ENCODE measurements around the gene MRPS18B.

Gene MRPS18B

DNA sequence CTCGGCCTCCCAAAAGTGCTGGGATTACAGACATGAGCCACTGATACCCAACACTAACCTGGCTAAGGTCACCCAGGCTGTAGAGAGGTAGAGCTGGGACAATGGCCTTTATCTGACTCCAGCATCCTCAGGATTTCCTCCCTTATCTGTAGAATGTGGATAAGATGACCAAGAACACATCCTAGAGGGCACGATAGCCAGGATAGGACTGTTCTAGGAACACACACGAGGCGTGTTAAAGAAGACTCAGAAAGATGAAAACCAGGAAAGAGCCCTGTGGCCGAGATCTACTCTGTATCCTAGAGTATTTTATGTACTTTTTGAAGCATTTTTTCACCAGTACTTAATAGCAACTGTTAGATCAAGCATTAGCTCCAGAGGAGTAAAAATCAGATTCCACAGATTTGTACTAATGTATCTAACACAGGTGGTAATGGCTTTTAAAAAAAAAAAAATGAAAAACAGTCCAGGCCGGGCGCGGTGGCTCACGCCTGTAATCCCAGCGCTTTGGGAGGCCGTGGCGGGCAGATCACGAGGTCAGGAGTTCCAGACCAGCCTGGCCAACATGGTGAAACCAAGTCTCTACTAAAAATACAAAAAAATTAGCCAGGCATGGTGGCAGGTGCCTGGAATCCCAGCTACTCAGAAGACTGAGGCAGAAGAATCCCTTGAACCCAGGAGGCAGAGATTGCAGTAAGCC, 17.9 kb upstream of the MRPS18B start:
- Histone ChIP-seq H3K4me3 (replicated peaks; ENCODE audit: insufficient read depth, low read length) (no peak overlapping the region), H3K27ac (replicated peaks) (no peak overlapping the region), H3K27me3 (ENCODE audit: insufficient read depth, poor library complexity, severe bottlenecking) (no peaks in the 10 kb centered on the region)
- DNase-seq (ENCODE audit: low read depth in 1 of 2, low spot score in 1 of 2) = no peak
- TF ChIP-seq, protein P1, sequence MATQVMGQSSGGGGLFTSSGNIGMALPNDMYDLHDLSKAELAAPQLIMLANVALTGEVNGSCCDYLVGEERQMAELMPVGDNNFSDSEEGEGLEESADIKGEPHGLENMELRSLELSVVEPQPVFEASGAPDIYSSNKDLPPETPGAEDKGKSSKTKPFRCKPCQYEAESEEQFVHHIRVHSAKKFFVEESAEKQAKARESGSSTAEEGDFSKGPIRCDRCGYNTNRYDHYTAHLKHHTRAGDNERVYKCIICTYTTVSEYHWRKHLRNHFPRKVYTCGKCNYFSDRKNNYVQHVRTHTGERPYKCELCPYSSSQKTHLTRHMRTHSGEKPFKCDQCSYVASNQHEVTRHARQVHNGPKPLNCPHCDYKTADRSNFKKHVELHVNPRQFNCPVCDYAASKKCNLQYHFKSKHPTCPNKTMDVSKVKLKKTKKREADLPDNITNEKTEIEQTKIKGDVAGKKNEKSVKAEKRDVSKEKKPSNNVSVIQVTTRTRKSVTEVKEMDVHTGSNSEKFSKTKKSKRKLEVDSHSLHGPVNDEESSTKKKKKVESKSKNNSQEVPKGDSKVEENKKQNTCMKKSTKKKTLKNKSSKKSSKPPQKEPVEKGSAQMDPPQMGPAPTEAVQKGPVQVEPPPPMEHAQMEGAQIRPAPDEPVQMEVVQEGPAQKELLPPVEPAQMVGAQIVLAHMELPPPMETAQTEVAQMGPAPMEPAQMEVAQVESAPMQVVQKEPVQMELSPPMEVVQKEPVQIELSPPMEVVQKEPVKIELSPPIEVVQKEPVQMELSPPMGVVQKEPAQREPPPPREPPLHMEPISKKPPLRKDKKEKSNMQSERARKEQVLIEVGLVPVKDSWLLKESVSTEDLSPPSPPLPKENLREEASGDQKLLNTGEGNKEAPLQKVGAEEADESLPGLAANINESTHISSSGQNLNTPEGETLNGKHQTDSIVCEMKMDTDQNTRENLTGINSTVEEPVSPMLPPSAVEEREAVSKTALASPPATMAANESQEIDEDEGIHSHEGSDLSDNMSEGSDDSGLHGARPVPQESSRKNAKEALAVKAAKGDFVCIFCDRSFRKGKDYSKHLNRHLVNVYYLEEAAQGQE (IDR thresholded peaks at IDR 0.05; ENCODE audit: insufficient replicate concordance, low read depth) = no peak
- peak; percentile 37; the same call in 1 of the 2 replicates for TF ChIP-seq POLR2AphosphoS5 (IDR thresholded peaks at IDR 0.05; ENCODE audit: low read depth)
- TF ChIP-seq, protein P2, sequence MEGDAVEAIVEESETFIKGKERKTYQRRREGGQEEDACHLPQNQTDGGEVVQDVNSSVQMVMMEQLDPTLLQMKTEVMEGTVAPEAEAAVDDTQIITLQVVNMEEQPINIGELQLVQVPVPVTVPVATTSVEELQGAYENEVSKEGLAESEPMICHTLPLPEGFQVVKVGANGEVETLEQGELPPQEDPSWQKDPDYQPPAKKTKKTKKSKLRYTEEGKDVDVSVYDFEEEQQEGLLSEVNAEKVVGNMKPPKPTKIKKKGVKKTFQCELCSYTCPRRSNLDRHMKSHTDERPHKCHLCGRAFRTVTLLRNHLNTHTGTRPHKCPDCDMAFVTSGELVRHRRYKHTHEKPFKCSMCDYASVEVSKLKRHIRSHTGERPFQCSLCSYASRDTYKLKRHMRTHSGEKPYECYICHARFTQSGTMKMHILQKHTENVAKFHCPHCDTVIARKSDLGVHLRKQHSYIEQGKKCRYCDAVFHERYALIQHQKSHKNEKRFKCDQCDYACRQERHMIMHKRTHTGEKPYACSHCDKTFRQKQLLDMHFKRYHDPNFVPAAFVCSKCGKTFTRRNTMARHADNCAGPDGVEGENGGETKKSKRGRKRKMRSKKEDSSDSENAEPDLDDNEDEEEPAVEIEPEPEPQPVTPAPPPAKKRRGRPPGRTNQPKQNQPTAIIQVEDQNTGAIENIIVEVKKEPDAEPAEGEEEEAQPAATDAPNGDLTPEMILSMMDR (IDR thresholded peaks at IDR 0.05; ENCODE audit: insufficient read depth, low read length) = no peak
- no peak for TF ChIP-seq SPI1 (IDR thresholded peaks at IDR 0.05; ENCODE audit: borderline replicate concordance, low read depth)

DNA sequence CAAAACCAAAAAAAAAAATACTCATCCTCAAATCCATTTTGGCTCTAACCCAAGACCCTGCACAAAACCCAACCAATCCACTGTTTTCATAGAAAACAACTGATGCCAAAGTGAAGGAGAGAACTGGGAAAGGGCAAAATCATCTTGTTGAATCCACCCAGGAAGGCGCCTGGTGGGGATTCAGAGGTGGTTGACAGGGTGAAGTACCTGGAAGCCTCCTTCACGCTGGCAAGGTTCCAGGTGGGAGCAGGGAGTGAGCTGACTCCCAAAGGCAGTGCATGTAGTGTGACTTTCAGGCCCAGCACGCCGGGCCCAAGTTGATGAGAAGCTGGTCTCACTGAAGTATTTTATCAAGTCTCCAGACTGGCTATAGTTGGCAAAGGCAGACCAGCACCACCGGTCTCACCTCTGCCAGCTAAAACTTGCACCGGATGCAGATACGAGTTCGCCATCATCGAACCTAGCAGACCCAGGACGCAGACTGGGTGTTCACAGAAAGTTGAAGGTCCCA, 17.1 kb upstream of the MRPS18B start:
- Histone ChIP-seq H3K27me3 (ENCODE audit: insufficient read depth, poor library complexity, severe bottlenecking) (no peaks in the 10 kb centered on the region), H3K4me3 (replicated peaks; ENCODE audit: insufficient read depth, low read length) (no peak overlapping the region), H3K27ac (replicated peaks) (no peak overlapping the region)
- TF ChIP-seq, protein P2 (IDR thresholded peaks at IDR 0.05; ENCODE audit: insufficient read depth, low read length) = no peak
- TF ChIP-seq SPI1 (IDR thresholded peaks at IDR 0.05; ENCODE audit: borderline replicate concordance, low read depth) = no peak
- no peak; the same call in 1 of the 2 replicates for TF ChIP-seq POLR2AphosphoS5 (IDR thresholded peaks at IDR 0.05; ENCODE audit: low read depth)
- TF ChIP-seq GABPA (IDR thresholded peaks at IDR 0.05; ENCODE audit: low read depth) = no peak
- TF ChIP-seq, protein P1 (IDR thresholded peaks at IDR 0.05; ENCODE audit: insufficient replicate concordance, low read depth) = no peak
- DNase-seq (ENCODE audit: low read depth in 1 of 2, low spot score in 1 of 2) = no peak

DNA sequence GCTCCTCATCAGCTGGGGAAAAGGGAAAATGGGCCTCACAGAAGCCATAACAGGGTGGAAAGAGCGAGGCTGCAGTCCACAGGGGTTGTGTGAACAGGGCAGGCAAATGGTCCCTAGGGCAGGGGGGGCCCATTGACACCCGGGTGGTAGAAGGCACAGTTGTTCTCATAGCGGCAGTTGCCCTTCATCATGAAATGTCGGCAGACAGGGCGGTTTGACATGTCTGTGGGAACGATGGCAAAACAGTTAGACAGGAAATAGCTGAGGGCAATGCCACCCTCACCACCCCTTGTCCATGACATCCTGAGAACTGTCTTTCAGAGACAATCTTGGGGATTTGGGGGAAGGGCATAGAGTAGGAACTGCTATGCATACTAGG, 16.2 kb upstream of the MRPS18B start:
- Histone ChIP-seq H3K27ac (replicated peaks) (no peak overlapping the region), H3K27me3 (ENCODE audit: insufficient read depth, poor library complexity, severe bottlenecking) (no peaks in the 10 kb centered on the region), H3K4me3 (replicated peaks; ENCODE audit: insufficient read depth, low read length) (no peak overlapping the region)
- no peak for TF ChIP-seq SPI1 (IDR thresholded peaks at IDR 0.05; ENCODE audit: borderline replicate concordance, low read depth)
- DNase-seq (ENCODE audit: low read depth in 1 of 2, low spot score in 1 of 2) = no peak

DNA sequence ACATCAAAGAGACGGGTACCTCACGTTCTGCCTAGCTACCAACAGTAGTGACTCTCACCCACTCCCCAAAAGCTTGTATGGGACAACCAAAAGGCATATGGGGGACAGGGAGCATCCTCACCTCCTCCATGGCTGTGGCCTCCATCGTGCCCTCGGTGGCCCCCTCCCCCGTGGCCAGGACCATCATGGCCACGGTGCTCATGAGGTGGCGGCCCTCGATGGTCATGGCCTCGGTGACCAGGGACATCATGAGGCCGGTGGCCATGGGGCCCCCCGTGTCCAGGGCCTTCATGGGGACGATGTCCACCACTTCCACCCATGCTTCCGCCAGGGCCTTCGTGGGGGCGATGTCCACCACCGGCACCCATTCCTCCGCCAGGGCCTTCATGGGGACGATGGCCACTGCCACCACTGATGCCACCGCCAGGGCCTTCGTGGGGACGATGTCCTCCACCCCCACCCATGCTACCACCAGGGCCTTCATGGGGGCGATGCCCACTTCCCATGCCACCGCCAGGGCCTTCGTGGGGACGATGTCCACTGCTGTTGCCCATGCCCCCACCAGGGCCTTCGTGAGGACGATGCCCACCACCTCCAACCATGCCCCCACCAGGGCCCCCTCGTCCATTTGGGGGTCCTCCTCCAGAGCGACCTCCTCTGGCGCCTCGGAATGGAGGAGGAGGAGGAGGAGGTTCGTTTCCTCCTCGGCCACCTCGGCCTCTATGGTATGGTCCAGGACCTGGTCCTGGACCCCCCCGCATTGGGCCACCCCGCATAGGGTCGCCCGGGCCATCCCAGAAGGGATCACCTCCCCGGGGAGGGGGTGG, 15.6 kb upstream of the MRPS18B start:
- Histone ChIP-seq H3K27ac (replicated peaks) (no peak overlapping the region), H3K4me3 (replicated peaks; ENCODE audit: insufficient read depth, low read length) (no peak overlapping the region), H3K27me3 (ENCODE audit: insufficient read depth, poor library complexity, severe bottlenecking) (no peaks in the 10 kb centered on the region)
- TF ChIP-seq POLR2AphosphoS5 (IDR thresholded peaks at IDR 0.05; ENCODE audit: low read depth) (0 out of 2 replicates have a peak, but pooled peaks have one; percentile 28), GABPA (IDR thresholded peaks at IDR 0.05; ENCODE audit: low read depth) (no peak)
- no peak for DNase-seq (ENCODE audit: low read depth in 1 of 2, low spot score in 1 of 2)

Data from HL-60 (cell line).